GM18520 (cell line): ENCODE measurements around the gene IGFBP4.

ENCODE experiments used
- ATAC-seq: cut with Tn5 transposase; IDR thresholded peaks from one replicate; pipeline ENCODE4 v1.9.1; 2021; ENCODE audit not compliant: unreplicated experiment

The IGFBP4 gene

GRCh38 chr17:40454613-40454995, 11.4 kb downstream of the IGFBP4 start:
- no peak for ATAC-seq

- no peak for ATAC-seq
These were observed 13.2 kb downstream of the IGFBP4 start for GRCh38 chr17:40456396-40456951.

- no peak for ATAC-seq
These were observed 14.1 kb downstream of the IGFBP4 start for GRCh38 chr17:40457369-40457768.

- ATAC-seq: no peak
These were observed 14.9 kb downstream of the IGFBP4 start for GRCh38 chr17:40457964-40458791.

- ATAC-seq: no peak
These were observed 15.7 kb downstream of the IGFBP4 start for GRCh38 chr17:40458851-40459482.

- no peak for ATAC-seq
These were observed 16.7 kb downstream of the IGFBP4 start for GRCh38 chr17:40459636-40460603.

- ATAC-seq: no peak
These were observed 17.3 kb downstream of the IGFBP4 start for GRCh38 chr17:40460604-40460967.

GRCh38 chr17:40460968-40461731, 17.9 kb downstream of the IGFBP4 start:
- no peak for ATAC-seq

- ATAC-seq: no peak
These were observed 18.6 kb downstream of the IGFBP4 start for GRCh38 chr17:40461732-40462342.

GRCh38 chr17:40462343-40463121, 19.3 kb downstream of the IGFBP4 start:
- ATAC-seq: no peak

- no peak for ATAC-seq
These were observed 19.9 kb downstream of the IGFBP4 start for GRCh38 chr17:40463122-40463550.

GRCh38 chr17:40464392-40464855, 21.2 kb downstream of the IGFBP4 start:
- no peak for ATAC-seq

GRCh38 chr17:40466298-40466971, 23.2 kb downstream of the IGFBP4 start:
- ATAC-seq: no peak

- ATAC-seq: no peak
These were observed 24.1 kb downstream of the IGFBP4 start for GRCh38 chr17:40467281-40467867.

GRCh38 chr17:40468560-40468959, 25.3 kb downstream of the IGFBP4 start:
- no peak for ATAC-seq

GRCh38 chr17:40469805-40470675, 26.8 kb downstream of the IGFBP4 start:
- ATAC-seq: no peak
